ENCODE results near the gene MYH14.

DNA sequence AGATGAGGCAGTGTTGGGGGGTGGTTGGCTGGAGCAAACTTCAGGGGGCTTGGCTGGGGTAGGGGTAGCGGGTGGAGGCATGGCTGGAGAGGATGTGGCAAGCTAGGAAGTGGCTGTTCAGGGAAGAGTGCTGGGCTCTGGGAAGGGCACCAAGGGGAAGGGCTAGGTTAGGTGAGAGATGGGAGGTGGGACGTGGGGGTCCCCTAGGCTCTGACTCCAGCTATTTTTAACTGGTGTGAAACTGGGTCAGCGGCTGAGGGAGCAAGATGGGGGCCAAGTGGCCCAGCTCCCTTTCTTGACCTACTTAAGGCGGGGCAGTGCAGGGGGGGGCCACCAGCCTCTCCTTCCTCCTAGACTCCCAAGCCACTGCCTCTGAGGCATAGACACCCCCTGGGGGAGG lies 118.4 kb downstream of the MYH14 start:
- TF ChIP-seq, protein P1, sequence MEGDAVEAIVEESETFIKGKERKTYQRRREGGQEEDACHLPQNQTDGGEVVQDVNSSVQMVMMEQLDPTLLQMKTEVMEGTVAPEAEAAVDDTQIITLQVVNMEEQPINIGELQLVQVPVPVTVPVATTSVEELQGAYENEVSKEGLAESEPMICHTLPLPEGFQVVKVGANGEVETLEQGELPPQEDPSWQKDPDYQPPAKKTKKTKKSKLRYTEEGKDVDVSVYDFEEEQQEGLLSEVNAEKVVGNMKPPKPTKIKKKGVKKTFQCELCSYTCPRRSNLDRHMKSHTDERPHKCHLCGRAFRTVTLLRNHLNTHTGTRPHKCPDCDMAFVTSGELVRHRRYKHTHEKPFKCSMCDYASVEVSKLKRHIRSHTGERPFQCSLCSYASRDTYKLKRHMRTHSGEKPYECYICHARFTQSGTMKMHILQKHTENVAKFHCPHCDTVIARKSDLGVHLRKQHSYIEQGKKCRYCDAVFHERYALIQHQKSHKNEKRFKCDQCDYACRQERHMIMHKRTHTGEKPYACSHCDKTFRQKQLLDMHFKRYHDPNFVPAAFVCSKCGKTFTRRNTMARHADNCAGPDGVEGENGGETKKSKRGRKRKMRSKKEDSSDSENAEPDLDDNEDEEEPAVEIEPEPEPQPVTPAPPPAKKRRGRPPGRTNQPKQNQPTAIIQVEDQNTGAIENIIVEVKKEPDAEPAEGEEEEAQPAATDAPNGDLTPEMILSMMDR (optimal IDR thresholded peaks at IDR 0.05 in 1 of 3, IDR thresholded peaks at IDR 0.05 in 1 of 3, conservative IDR thresholded peaks at IDR 0.05 in 1 of 3; ENCODE audit: extremely low read depth in 1 of 3, insufficient read depth in 2 of 3, low read length in 3 of 3): no peak
- TF ChIP-seq EZH2 (IDR thresholded peaks at IDR 0.05; ENCODE audit: low read length): no peak
